DND-41 (cell line): ENCODE measurements around the gene ARSI.

Source experiments
- ATAC-seq: fragments of 200-7000 bp; cut with Tn5 transposase; 3 replicates; pipeline ENCODE4 v1.9.1; 2021; ENCODE audit warnings: low read depth; ENCODE audit not compliant: insufficient read depth
- DNase-seq: peaks from one replicate; pipeline ENCODE4 v3.0.0-alpha.2; 2020
- H2AFZ ChIP-seq: 2 replicates; pipeline ENCODE4 v1.6.0; 2012; ENCODE audit warnings: low read depth, low read length
- H3K27ac ChIP-seq: 2 replicates; pipeline ENCODE4 v1.5.1; 2012; ENCODE audit warnings: low read length, inconsistent platforms
- H3K27me3 ChIP-seq: fragments of 200-600 bp; sonication (generic); 2 replicates; pipeline ENCODE4 v1.6.0; 2012; ENCODE audit warnings: low read length, mild to moderate bottlenecking, inconsistent platforms; ENCODE audit not compliant: insufficient read depth, poor library complexity
- H3K36me3 ChIP-seq: 2 replicates; pipeline ENCODE4 v1.5.1; 2012; ENCODE audit warnings: low read length, inconsistent platforms; ENCODE audit not compliant: insufficient read depth
- H3K4me1 ChIP-seq: 2 replicates; pipeline ENCODE4 v1.5.1; 2012; ENCODE audit warnings: mild to moderate bottlenecking, low read length; ENCODE audit not compliant: insufficient read depth
- H3K4me2 ChIP-seq: 2 replicates; pipeline ENCODE4 v1.6.0; 2012; ENCODE audit warnings: mild to moderate bottlenecking, moderate library complexity, low read length, inconsistent platforms; ENCODE audit not compliant: insufficient read depth
- H3K4me3 ChIP-seq, 2 experiments: fragments of 200-600 bp in 1 of 2; shearing (Covaris generic) in 1 of 2; 2 replicates each; pipeline ENCODE4 v1.5.1; 2012 to 2016; ENCODE audit warnings: inconsistent platforms in 2 of 2, low read length in 2 of 2, mild to moderate bottlenecking in 2 of 2, low read depth in 1 of 2, moderate library complexity in 1 of 2
- H3K79me2 ChIP-seq: 2 replicates; pipeline ENCODE4 v1.6.0; 2012; ENCODE audit warnings: low read length, inconsistent platforms; ENCODE audit not compliant: insufficient read depth
- H3K9ac ChIP-seq: 2 replicates; pipeline ENCODE4 v1.6.0; 2012; ENCODE audit warnings: low read depth, mild to moderate bottlenecking, inconsistent platforms, low read length, moderate library complexity
- H3K9me3 ChIP-seq: 2 replicates; pipeline ENCODE4 v1.5.1; 2012; ENCODE audit warnings: low read length, moderate library complexity, mild to moderate bottlenecking, inconsistent platforms; ENCODE audit not compliant: insufficient read depth, severe bottlenecking
- H4K20me1 ChIP-seq: 2 replicates; pipeline ENCODE4 v1.6.0; 2012; ENCODE audit warnings: low read length; ENCODE audit not compliant: insufficient read depth
- EZH2 ChIP-seq: IDR thresholded peaks from 3 replicates; pipeline ENCODE4 v1.6.1; 2012; ENCODE audit warnings: borderline replicate concordance, low read depth, mild to moderate bottlenecking, moderate library complexity, low read length, inconsistent platforms; ENCODE audit not compliant: severe bottlenecking
- TF ChIP-seq, protein P1 (sequence below): IDR thresholded peaks from 2 replicates; pipeline ENCODE4 v1.5.1; 2012; ENCODE audit warnings: borderline replicate concordance, low read length, moderate library complexity, mild to moderate bottlenecking; ENCODE audit not compliant: poor library complexity, severe bottlenecking; ENCODE audit errors: extremely low read depth

The ARSI gene

DNA sequence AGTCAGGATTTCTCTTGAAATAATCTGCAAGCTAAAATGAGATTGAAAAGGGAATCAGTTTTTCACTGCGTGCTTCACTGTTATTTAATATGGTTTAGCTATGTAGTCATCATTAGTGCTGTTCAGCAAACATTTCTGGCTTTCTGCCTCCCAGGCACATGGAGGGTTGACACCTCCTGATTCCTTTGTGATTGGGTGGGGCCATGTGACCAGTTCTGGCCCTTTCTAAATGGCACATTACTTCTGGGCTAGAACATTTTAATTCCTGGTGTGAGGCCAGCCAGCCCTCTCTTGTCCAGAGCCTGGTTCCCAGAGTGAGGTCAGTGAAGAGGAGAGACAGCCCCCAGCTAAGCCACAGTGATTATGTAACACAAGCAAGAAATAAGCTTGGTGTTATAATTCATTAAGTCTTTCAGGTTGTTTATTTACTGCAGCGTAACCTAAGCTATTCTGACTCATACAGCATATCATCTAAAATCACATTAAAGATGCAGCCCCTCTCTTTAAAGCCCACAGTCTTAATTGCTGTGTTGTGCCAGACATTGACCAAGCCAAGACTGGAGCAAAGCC, 17.4 kb upstream of the ARSI start:
- Histone ChIP-seq H4K20me1 (no peaks in the 10 kb centered on the region), H3K27me3 (no peaks in the 10 kb centered on the region), H3K79me2 (no peaks in the 10 kb centered on the region), H3K9ac (no peak overlapping the region), H3K27ac (no peak overlapping the region), H3K36me3 (no peaks in the 10 kb centered on the region), H2AFZ (no peak overlapping the region), H3K4me3 (no peak overlapping the region), H3K4me1 (no peaks in the 10 kb centered on the region), H3K4me2 (no peak overlapping the region), H3K9me3 (no peaks in the 10 kb centered on the region)
- TF ChIP-seq EZH2, result no peak
- TF ChIP-seq, protein P1, sequence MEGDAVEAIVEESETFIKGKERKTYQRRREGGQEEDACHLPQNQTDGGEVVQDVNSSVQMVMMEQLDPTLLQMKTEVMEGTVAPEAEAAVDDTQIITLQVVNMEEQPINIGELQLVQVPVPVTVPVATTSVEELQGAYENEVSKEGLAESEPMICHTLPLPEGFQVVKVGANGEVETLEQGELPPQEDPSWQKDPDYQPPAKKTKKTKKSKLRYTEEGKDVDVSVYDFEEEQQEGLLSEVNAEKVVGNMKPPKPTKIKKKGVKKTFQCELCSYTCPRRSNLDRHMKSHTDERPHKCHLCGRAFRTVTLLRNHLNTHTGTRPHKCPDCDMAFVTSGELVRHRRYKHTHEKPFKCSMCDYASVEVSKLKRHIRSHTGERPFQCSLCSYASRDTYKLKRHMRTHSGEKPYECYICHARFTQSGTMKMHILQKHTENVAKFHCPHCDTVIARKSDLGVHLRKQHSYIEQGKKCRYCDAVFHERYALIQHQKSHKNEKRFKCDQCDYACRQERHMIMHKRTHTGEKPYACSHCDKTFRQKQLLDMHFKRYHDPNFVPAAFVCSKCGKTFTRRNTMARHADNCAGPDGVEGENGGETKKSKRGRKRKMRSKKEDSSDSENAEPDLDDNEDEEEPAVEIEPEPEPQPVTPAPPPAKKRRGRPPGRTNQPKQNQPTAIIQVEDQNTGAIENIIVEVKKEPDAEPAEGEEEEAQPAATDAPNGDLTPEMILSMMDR, result no peak
- no peak for ATAC-seq
- DNase-seq, result no peak

DNA sequence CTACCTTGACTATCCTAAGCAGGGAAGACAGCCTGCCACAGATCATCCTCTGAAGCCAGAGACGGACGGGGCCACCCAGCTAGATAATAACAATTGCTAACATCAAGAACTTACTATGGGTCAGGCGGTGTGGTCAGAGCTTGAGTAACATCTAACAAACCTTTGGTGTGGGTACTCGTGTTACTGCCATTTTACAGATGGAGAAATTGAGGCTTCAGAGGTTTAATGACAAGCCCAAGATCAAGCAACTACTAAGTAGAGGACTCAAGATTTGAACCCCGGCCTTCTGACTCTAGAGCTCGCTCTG, 16.7 kb upstream of the ARSI start:
- no peak overlapping the region for H2AFZ ChIP-seq
- no peak overlapping the region for H3K9ac ChIP-seq
- H3K4me3 ChIP-seq, result no peak overlapping the region
- H4K20me1 ChIP-seq, result no peaks in the 10 kb centered on the region
- H3K4me1 ChIP-seq, result no peaks in the 10 kb centered on the region
- H3K27ac ChIP-seq, result no peak overlapping the region
- TF ChIP-seq, protein P1, result no peak
- TF ChIP-seq EZH2, result no peak
- H3K27me3 ChIP-seq, result no peaks in the 10 kb centered on the region
- no peak for ATAC-seq
- H3K36me3 ChIP-seq, result no peaks in the 10 kb centered on the region
- H3K4me2 ChIP-seq, result no peak overlapping the region
- no peaks in the 10 kb centered on the region for H3K79me2 ChIP-seq
- no peaks in the 10 kb centered on the region for H3K9me3 ChIP-seq
- no peak for DNase-seq

DNA sequence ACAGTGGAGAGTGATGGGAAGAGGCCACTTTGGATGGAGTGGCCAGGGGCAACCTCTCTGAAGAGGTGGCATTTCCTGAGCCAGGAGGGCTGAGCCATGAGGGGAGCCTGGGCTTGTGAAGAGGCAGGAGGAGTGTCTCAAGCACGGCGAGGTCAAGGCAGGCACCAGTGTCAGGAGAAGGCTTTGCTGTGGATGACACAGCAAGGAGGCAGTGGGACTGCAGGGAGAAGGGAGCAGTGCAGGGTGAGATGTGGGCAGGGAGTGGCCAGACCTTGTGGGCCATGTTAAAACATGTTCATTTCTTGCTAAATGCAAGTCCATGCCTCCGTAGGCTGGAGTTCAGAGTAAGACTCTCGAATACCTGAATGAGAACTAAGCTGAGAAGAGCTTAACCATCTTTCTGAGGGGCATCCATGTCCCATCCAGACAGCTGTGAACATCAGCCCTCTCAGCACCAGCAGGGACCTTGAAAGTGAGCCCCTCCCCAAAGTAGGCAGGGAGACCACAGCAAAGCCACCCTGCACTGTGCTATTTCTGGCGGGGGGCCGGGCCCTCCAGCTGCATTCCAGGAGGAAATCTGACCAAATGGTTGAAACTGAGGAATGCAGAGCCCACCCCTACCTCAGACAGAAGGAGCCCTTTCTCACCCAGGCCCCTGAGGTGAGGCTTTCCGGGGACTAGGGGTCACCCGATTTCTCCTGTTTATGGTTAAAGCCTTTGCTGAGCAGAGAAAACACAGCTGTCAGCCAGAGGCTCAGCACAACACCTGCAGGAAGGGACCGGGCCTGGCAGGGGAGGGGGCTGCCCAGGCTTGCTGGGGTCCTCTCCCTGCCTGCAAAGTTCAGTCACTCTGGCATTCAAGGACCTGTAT, 16.1 kb upstream of the ARSI start:
- no peaks in the 10 kb centered on the region for H3K79me2 ChIP-seq
- no peaks in the 10 kb centered on the region for H3K36me3 ChIP-seq
- no peak overlapping the region for H3K9ac ChIP-seq
- no peak overlapping the region for H3K4me3 ChIP-seq
- DNase-seq, result no peak
- H4K20me1 ChIP-seq, result no peaks in the 10 kb centered on the region
- TF ChIP-seq EZH2, result no peak
- TF ChIP-seq, protein P1, result no peak
- no peak for ATAC-seq
- no peak overlapping the region for H2AFZ ChIP-seq
- H3K4me2 ChIP-seq, result no peak overlapping the region
- no peaks in the 10 kb centered on the region for H3K4me1 ChIP-seq
- no peak overlapping the region for H3K27ac ChIP-seq
- H3K27me3 ChIP-seq, result no peaks in the 10 kb centered on the region
- no peaks in the 10 kb centered on the region for H3K9me3 ChIP-seq
